ENCODE data around the gene LIPA.
A peak's percentile ranks its signal among the peaks of the same experiment; 100 is the strongest.

The LIPA gene

GRCh38 chr10:89221919-89222318 is 29.7 kb downstream of the LIPA start:
- 0 out of 2 replicates have a peak, but pooled peaks cover 8% of the 10 kb centered on the region for H3K36me3 ChIP-seq (ENCODE audit: control insufficient read depth, insufficient read depth, low read length)

GRCh38 chr10:89219513-89220218 is 31.9 kb downstream of the LIPA start:
- 0 out of 2 replicates have a peak, but pooled peaks cover 8% of the 10 kb centered on the region for H3K36me3 ChIP-seq (ENCODE audit: control insufficient read depth, insufficient read depth, low read length)
- H3K4me3 ChIP-seq (ENCODE audit: low read depth, low read length): no peak overlapping the region
- H3K27ac ChIP-seq (ENCODE audit: low read depth, low read length): no peak overlapping the region
- no peak overlapping the region for H3K9ac ChIP-seq (ENCODE audit: low read depth, low read length)
- no peaks in the 10 kb centered on the region for H3K27me3 ChIP-seq (ENCODE audit: control insufficient read depth, insufficient read depth, low read length)
- peaks cover 16% of the 10 kb centered on the region; the same call in 1 of the 2 replicates for H3K4me1 ChIP-seq (ENCODE audit: control insufficient read depth, insufficient read depth, low read length)
- no peaks in the 10 kb centered on the region for H3K9me3 ChIP-seq (ENCODE audit: control insufficient read depth, insufficient read depth, low read length)

More at GRCh38 chr10:89221919-89222318, 29.7 kb downstream of the LIPA start:
- Histone ChIP-seq H3K4me1 (ENCODE audit: control insufficient read depth, insufficient read depth, low read length) (peaks cover 22% of the 10 kb centered on the region), H3K4me3 (ENCODE audit: low read depth, low read length) (no peak overlapping the region), H3K27me3 (ENCODE audit: control insufficient read depth, insufficient read depth, low read length) (no peaks in the 10 kb centered on the region), H3K9ac (ENCODE audit: low read depth, low read length) (no peak overlapping the region), H3K27ac (ENCODE audit: low read depth, low read length) (no peak overlapping the region), H3K9me3 (ENCODE audit: control insufficient read depth, insufficient read depth, low read length) (no peaks in the 10 kb centered on the region)

- Histone ChIP-seq H3K27me3 (ENCODE audit: control insufficient read depth, insufficient read depth, low read length) (no peaks in the 10 kb centered on the region), H3K4me1 (ENCODE audit: control insufficient read depth, insufficient read depth, low read length) (peaks cover 16% of the 10 kb centered on the region; the same call in 1 of the 2 replicates), H3K27ac (ENCODE audit: low read depth, low read length) (peak overlapping the region; percentile 40), H3K36me3 (ENCODE audit: control insufficient read depth, insufficient read depth, low read length) (0 out of 2 replicates have a peak, but pooled peaks cover 8% of the 10 kb centered on the region), H3K4me3 (ENCODE audit: low read depth, low read length) (no peak overlapping the region), H3K9me3 (ENCODE audit: control insufficient read depth, insufficient read depth, low read length) (no peaks in the 10 kb centered on the region), H3K9ac (ENCODE audit: low read depth, low read length) (no peak overlapping the region)
Observed at GRCh38 chr10:89217057-89217990, 34.3 kb downstream of the LIPA start.

DNA sequence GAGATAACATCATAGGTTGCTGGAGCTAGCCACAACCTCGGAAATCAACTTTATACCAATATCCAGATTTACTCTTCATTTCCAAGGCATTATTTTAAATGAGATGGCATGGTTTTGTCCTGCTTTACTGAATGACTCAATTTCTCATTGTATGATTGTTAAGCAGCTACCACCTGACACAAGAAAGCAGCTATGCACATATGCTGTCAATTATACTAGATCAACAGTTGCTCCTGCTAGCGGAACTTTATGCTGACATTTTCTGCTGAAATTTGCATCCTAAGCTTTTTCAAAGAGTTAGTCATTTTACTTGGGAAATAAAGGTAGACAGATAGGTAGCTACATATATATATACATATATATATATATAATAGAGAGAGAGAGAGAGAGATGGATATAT is 35.5 kb downstream of the LIPA start:
- Histone ChIP-seq H3K36me3 (ENCODE audit: control insufficient read depth, insufficient read depth, low read length) (0 out of 2 replicates have a peak, but pooled peaks cover 4% of the 10 kb centered on the region), H3K4me1 (ENCODE audit: control insufficient read depth, insufficient read depth, low read length) (peaks cover 13% of the 10 kb centered on the region; the same call in 1 of the 2 replicates), H3K27ac (ENCODE audit: low read depth, low read length) (no peak overlapping the region), H3K9ac (ENCODE audit: low read depth, low read length) (no peak overlapping the region), H3K27me3 (ENCODE audit: control insufficient read depth, insufficient read depth, low read length) (0 out of 2 replicates have a peak, but pooled peaks cover 4% of the 10 kb centered on the region), H3K9me3 (ENCODE audit: control insufficient read depth, insufficient read depth, low read length) (no peaks in the 10 kb centered on the region), H3K4me3 (ENCODE audit: low read depth, low read length) (no peak overlapping the region)

DNA sequence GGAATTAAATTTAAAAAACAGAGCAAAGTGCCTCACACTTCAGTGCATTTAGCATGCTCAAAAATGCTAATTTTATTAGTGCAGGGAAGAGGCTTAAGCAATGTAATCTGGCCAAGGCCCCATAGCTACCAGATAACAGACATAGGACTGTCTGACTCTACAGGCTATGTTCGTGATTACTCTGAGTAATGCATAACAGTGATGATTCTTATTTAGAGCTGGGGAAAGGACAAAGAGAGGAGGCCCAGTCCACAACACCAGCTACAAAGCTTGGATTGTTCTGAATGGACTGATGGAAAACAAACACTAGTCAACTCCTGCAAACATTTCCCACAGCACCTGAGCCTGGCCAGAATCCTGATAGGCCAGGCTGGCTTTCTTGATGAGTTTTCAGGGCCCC is 36.1 kb downstream of the LIPA start:
- Histone ChIP-seq H3K9ac (ENCODE audit: low read depth, low read length) (no peak overlapping the region), H3K27ac (ENCODE audit: low read depth, low read length) (no peak overlapping the region), H3K27me3 (ENCODE audit: control insufficient read depth, insufficient read depth, low read length) (peaks cover 10% of the 10 kb centered on the region; the same call in 1 of the 2 replicates), H3K36me3 (ENCODE audit: control insufficient read depth, insufficient read depth, low read length) (0 out of 2 replicates have a peak, but pooled peaks cover 4% of the 10 kb centered on the region), H3K9me3 (ENCODE audit: control insufficient read depth, insufficient read depth, low read length) (no peaks in the 10 kb centered on the region), H3K4me3 (ENCODE audit: low read depth, low read length) (no peak overlapping the region), H3K4me1 (ENCODE audit: control insufficient read depth, insufficient read depth, low read length) (peaks cover 8% of the 10 kb centered on the region; the same call in 1 of the 2 replicates)

DNA sequence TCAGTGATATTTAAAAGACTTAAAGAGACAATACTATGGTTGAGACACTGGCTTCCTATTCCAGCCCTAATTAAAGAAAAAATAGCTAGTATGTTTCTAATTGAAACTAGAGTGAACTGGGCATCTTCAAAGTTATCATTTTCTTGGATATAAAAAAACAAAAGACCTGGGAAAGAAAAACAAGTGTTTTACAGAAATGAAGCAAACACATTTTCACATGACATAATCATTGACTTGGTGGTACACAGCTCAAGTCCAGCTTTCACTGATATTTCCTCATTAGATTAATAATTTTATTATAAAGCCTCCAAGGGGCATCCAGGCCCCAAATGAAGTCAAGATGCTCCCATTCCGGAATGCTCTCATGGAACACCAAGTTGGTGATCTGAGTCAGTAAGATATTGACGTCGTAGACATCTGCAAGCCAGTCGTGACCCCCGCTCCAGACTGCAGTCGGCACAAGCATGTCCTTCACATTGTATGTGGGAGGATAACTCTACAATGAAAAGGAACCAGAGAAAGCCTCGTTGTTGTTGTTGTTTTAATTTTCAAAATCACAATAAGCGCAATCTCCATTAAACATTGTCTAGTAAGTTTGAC is 36.9 kb downstream of the LIPA start:
- H3K36me3 ChIP-seq (ENCODE audit: control insufficient read depth, insufficient read depth, low read length): no peaks in the 10 kb centered on the region
- peaks cover 6% of the 10 kb centered on the region; the same call in 1 of the 2 replicates for H3K4me1 ChIP-seq (ENCODE audit: control insufficient read depth, insufficient read depth, low read length)
- H3K27me3 ChIP-seq (ENCODE audit: control insufficient read depth, insufficient read depth, low read length): peaks cover 18% of the 10 kb centered on the region

GRCh38 chr10:89213191-89213808 is 38.3 kb downstream of the LIPA start:
- Histone ChIP-seq H3K27me3 (ENCODE audit: control insufficient read depth, insufficient read depth, low read length) (peaks cover 32% of the 10 kb centered on the region), H3K4me3 (ENCODE audit: low read depth, low read length) (no peak overlapping the region), H3K4me1 (ENCODE audit: control insufficient read depth, insufficient read depth, low read length) (peaks cover 10% of the 10 kb centered on the region; the same call in 1 of the 2 replicates), H3K36me3 (ENCODE audit: control insufficient read depth, insufficient read depth, low read length) (no peaks in the 10 kb centered on the region), H3K9me3 (ENCODE audit: control insufficient read depth, insufficient read depth, low read length) (no peaks in the 10 kb centered on the region), H3K9ac (ENCODE audit: low read depth, low read length) (no peak overlapping the region), H3K27ac (ENCODE audit: low read depth, low read length) (no peak overlapping the region)

More for the DNA sequence above, 36.9 kb downstream of the LIPA start:
- no peak overlapping the region for H3K4me3 ChIP-seq (ENCODE audit: low read depth, low read length)
- no peak overlapping the region for H3K9ac ChIP-seq (ENCODE audit: low read depth, low read length)
- no peaks in the 10 kb centered on the region for H3K9me3 ChIP-seq (ENCODE audit: control insufficient read depth, insufficient read depth, low read length)
- H3K27ac ChIP-seq (ENCODE audit: low read depth, low read length): no peak overlapping the region

- no peaks in the 10 kb centered on the region for H3K9me3 ChIP-seq (ENCODE audit: control insufficient read depth, insufficient read depth, low read length)
- H3K9ac ChIP-seq (ENCODE audit: low read depth, low read length): no peak overlapping the region
- no peak overlapping the region for H3K4me3 ChIP-seq (ENCODE audit: low read depth, low read length)
- no peak overlapping the region for H3K27ac ChIP-seq (ENCODE audit: low read depth, low read length)
- peaks cover 17% of the 10 kb centered on the region for H3K4me1 ChIP-seq (ENCODE audit: control insufficient read depth, insufficient read depth, low read length)
- no peaks in the 10 kb centered on the region for H3K36me3 ChIP-seq (ENCODE audit: control insufficient read depth, insufficient read depth, low read length)
- peaks cover 56% of the 10 kb centered on the region for H3K27me3 ChIP-seq (ENCODE audit: control insufficient read depth, insufficient read depth, low read length)
Observed at GRCh38 chr10:89210794-89211425, 40.7 kb downstream of the LIPA start.

DNA sequence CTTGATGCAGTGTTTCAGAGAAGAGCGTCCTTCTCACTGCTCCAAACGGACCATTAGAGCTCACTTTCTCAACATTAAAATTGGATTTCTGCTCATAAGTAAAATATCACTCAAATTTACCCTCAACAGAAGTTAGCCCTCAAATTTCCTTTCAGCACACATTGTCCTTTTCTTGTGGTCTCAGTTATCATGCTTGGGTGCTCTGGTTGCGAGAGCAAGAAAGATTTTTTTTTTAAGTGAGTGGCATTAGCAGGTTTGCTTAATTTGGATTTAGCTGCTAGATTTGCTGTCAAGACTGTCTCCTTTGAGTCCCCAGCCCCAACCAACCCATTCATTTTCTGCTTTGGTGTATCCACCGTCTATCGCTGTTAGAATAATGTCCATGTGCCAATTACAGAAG is 41.9 kb downstream of the LIPA start:
- Histone ChIP-seq H3K36me3 (ENCODE audit: control insufficient read depth, insufficient read depth, low read length) (no peaks in the 10 kb centered on the region), H3K9ac (ENCODE audit: low read depth, low read length) (no peak overlapping the region), H3K4me3 (ENCODE audit: low read depth, low read length) (no peak overlapping the region), H3K4me1 (ENCODE audit: control insufficient read depth, insufficient read depth, low read length) (peaks cover 23% of the 10 kb centered on the region), H3K9me3 (ENCODE audit: control insufficient read depth, insufficient read depth, low read length) (no peaks in the 10 kb centered on the region), H3K27me3 (ENCODE audit: control insufficient read depth, insufficient read depth, low read length) (peaks cover 68% of the 10 kb centered on the region), H3K27ac (ENCODE audit: low read depth, low read length) (no peak overlapping the region)
